Right atrium auricular region (tissue), 2 donors: ENCODE data around the gene CABLES2. TPM values are rescaled to one million over a fixed set of nuclear protein-coding genes. Genes with fewer than 3 reads are reported as not detected.
A peak's percentile ranks its signal among the peaks of the same experiment; 100 is the strongest.

Source experiments
- DNase-seq: peaks from one replicate; pipeline ENCODE4 v3.0.0-alpha.2; 2019; ENCODE audit warnings: low spot score
- H3K27ac ChIP-seq, 2 donors: fragments of 200-600 bp; sonication (generic); 1 replicate in 1 of 2; 2 replicates in 1 of 2; pipeline ENCODE4 v1.5.1; 2016 to 2019
- H3K27me3 ChIP-seq, 2 donors: fragments of 200-600 bp; sonication (generic); one replicate each; pipeline versions ENCODE4 v1.5.1 to v1.6.0; 2017 to 2019
- H3K36me3 ChIP-seq: fragments of 200-600 bp; sonication (generic); one replicate; pipeline ENCODE4 v1.5.1; 2016
- H3K4me1 ChIP-seq, 2 donors: fragments of 200-600 bp; sonication (generic); one replicate each; pipeline versions ENCODE4 v1.5.1 to v1.6.0; 2017 to 2019
- H3K4me3 ChIP-seq, 2 donors: fragments of 200-600 bp; sonication (generic); 1 replicate in 1 of 2; 2 replicates in 1 of 2; pipeline ENCODE4 v1.5.1; 2017 to 2019; ENCODE audit warnings: mild to moderate bottlenecking in 1 of 2, moderate library complexity in 1 of 2
- H3K9me3 ChIP-seq, 2 donors: fragments of 200-600 bp; sonication (generic); one replicate each; pipeline ENCODE4 v1.5.1; 2019
- CTCF ChIP-seq, 2 donors: fragments of 200-600 bp; sonication (generic); IDR thresholded peaks; one replicate each; pipeline ENCODE4 v1.5.1; 2019; ENCODE audit warnings: antibody characterized with exemption in 2 of 2
- total RNA-seq, 2 donors: library from RNA; depleted of rRNA; stranded (reverse); fragments of >200 nt; gene quantifications; one replicate each; pipeline ENCODE4 v1.1.0, GENCODE V29; 2016

The CABLES2 gene
- total RNA-seq, 2 donors from 2014 or later = 10.8 to 17.7 TPM

DNA sequence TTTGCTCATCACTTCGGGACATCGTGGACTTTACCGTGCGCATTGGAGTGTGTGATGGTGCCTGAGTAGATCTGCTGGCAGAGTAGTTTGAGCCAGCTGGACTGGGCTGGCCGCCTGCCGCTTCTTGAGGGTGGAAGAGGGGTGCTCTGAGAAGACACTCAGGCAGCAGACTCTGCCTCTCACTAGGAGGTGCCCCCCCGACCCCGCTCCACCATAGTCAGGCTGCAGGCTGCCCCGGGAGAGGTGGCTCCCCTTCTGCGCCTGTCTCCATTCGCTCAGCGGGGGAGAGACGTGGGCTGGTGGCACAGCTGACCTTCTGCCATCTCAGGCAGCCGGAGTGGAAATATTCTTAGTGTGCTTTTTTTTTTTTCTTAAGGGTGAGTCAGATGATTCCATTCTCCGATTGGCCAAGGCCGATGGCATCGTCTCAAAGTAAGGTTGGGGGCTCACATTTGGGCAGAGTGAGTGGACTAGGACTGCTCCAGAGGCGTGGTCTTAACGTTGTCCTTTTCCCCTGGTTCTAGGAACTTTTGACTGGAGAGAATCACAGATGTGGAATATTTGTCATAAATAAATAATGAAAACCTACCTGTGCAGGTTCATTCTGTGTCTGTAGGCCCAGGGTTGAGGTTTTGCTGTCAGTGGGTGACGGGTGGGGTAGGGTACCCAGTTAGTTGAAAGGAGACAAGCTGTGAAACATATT, 19.0 kb downstream of the CABLES2 start:
- no peak for TF ChIP-seq CTCF (IDR thresholded peaks at IDR 0.05)
- Histone ChIP-seq H3K4me3 (peak overlapping the region; percentile 83), H3K27ac (peak overlapping the region in 1 of 2 donors; percentile 91), H3K4me1 (peaks cover 0 to 25% of the 10 kb centered on the region in 2 donors), H3K27me3 (no peaks in the 10 kb centered on the region), H3K36me3 (peaks cover 39% of the 10 kb centered on the region), H3K9me3 (no peaks in the 10 kb centered on the region)
- no peak for DNase-seq

DNA sequence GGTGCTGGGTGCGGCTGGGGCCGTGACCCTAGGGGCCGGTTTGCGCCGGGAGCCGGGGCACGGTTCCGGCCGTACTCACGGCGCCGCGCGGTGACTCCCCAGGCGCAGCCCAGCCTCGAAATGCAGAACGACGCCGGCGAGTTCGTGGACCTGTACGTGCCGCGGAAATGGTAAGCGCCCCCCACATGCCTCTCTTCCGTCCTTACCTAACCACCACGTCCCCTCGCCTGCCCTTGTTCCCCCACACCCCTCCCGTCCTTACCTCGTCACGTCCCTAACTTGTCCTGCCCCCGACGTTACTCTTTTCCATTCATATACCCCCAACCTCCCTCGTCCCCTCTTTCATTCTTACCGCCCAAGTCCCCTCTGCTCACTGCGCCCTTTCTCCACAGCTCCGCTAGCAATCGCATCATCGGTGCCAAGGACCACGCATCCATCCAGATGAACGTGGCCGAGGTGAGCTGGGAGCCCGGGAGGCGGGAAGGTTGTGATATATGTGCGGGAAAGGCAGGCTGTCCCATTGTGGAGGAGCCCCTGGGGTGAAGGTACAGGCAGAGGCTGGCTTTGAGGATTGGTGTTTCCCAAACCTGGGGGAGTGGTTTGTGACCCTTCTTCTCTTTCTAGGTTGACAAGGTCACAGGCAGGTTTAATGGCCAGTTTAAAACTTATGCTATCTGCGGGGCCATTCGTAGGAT, 19.7 kb downstream of the CABLES2 start:
- no peaks in the 10 kb centered on the region for H3K27me3 ChIP-seq
- DNase-seq = no peak
- no peaks in the 10 kb centered on the region for H3K9me3 ChIP-seq
- H3K4me1 ChIP-seq = peaks cover 0 to 28% of the 10 kb centered on the region in 2 donors
- no peak for TF ChIP-seq CTCF (IDR thresholded peaks at IDR 0.05)
- peak overlapping the region; percentile 83 for H3K4me3 ChIP-seq
- H3K27ac ChIP-seq = peak overlapping the region; percentile 84 to 91
- peaks cover 33% of the 10 kb centered on the region for H3K36me3 ChIP-seq

DNA sequence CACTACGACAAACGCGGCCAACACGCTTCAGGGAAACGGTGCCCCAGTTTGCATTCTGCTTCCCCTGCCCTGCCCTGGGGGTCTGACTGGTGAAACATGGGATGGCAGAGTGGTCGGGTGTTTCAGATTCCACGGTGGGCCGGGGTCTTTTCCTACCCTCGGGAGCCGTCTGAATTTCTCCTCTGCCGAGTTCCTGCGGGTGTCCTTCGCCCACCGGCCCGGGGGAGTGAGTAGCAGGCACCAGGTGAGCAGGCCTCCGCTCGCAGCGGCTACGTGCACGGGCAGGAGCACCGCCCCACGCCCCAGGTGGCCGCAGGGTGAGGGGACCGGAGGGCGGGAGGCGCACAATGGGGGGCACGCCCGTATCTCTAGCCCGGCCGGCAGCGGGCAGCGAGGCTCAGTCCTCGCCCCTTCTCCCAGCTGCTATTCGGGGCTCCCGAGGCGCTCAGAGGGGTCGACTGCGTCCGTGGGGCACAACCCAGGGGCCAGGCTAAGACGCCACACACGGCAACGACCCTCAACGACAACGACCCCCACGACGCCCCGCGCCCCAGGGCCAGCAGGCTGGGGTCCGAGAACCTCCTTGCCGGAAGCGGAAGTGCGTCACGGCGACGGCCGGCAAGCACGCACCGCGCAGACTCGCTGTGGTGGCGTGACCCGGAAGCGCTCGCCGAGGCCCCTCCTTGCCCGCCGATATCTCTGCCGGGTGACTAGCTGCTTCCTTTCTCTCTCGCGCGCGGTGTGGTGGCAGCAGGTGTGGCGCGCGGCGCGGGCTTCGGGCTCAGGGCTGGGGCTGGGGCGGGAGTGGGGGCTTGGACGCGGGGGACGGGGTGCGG, 20.5 kb downstream of the CABLES2 start, which contains the start of gene RPS21:
Gene RPS21, plus strand, starts transcription at position 721 of the 836 bp plus-strand sequence. CDS start 236 bp downstream, outside the sequence.
- peak; percentile 95 for DNase-seq
- no peaks in the 10 kb centered on the region for H3K27me3 ChIP-seq
- H3K9me3 ChIP-seq = no peaks in the 10 kb centered on the region
- no peak for TF ChIP-seq CTCF (IDR thresholded peaks at IDR 0.05)
- H3K27ac ChIP-seq = peak within 1 kb of the TSS; percentile 84 to 91
- H3K4me3 ChIP-seq = peak within 1 kb of the TSS; percentile 83
- H3K36me3 ChIP-seq = peaks cover 25% of the 10 kb centered on the region
- peaks cover 0 to 31% of the 10 kb centered on the region in 2 donors for H3K4me1 ChIP-seq

DNA sequence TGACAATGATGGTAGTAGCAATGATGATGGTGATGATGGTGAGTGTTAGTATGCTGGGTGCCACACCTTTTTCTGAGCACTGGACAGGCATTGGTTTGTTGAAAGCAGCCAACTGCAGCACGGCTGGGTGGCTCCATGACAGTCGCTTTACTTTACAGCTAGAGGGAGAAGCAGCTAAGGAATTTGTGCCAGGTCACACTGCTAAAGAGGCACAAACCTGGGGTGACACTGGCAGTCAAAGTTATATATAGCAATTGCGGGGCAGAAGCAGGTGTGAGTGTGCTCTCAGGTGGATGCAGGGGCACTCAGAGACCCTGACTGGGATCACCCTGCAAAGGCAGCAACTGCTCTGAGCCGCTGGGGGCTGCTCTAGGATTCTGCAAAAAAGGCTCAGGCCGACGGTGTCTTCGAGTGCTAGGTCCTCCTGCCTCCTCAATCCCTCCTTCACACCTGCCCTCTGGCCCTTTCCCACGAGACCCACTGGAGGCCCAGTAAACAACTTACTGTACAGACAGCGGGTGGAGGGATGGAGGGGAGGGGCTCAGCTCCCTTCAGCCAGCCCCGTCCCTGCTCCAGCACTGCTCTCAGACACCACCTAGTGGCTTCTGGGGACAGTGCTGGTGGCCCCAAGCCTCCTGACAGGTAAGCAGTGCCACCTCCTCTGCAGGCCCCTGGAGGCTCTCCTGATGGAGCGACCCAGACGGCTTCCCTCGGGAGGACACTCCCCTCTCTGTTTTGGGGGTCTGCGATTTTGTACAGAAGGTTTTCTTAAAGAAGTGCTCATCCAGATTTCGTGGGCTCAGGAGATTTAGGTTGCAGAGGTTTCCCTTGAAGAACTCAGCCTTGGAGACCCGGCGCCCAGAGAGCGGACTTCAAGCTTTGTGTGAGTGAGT, 24.5 kb downstream of the CABLES2 start:
- Histone ChIP-seq H3K4me3 (no peak overlapping the region), H3K36me3 (no peaks in the 10 kb centered on the region), H3K9me3 (no peaks in the 10 kb centered on the region), H3K27ac (no peak overlapping the region), H3K4me1 (peaks cover 0 to 53% of the 10 kb centered on the region in 2 donors), H3K27me3 (no peaks in the 10 kb centered on the region)
- no peak for DNase-seq
- TF ChIP-seq CTCF (IDR thresholded peaks at IDR 0.05) = peak; percentile 92 to 96

GRCh38 chr20:62381842-62382241, 25.2 kb downstream of the CABLES2 start:
- TF ChIP-seq CTCF (IDR thresholded peaks at IDR 0.05) = no peak
- no peaks in the 10 kb centered on the region for H3K27me3 ChIP-seq
- peaks cover 0 to 57% of the 10 kb centered on the region in 2 donors for H3K4me1 ChIP-seq
- no peak overlapping the region for H3K4me3 ChIP-seq
- no peaks in the 10 kb centered on the region for H3K9me3 ChIP-seq
- H3K36me3 ChIP-seq = no peaks in the 10 kb centered on the region
- DNase-seq = no peak
- H3K27ac ChIP-seq = peak overlapping the region; percentile 57 to 78
